GM19193 (cell line): ENCODE data around the gene GINS3.

Experiments used
- POLR2A ChIP-seq: IDR thresholded peaks from 4 replicates; pipeline ENCODE4 v1.6.1; 2011; ENCODE audit not compliant: insufficient read depth, insufficient read length; ENCODE audit errors: extremely low read depth

GINS3 gene

GRCh38 chr16:58415003-58415402, 22.7 kb downstream of the GINS3 start:
- no peak for TF ChIP-seq POLR2A

DNA sequence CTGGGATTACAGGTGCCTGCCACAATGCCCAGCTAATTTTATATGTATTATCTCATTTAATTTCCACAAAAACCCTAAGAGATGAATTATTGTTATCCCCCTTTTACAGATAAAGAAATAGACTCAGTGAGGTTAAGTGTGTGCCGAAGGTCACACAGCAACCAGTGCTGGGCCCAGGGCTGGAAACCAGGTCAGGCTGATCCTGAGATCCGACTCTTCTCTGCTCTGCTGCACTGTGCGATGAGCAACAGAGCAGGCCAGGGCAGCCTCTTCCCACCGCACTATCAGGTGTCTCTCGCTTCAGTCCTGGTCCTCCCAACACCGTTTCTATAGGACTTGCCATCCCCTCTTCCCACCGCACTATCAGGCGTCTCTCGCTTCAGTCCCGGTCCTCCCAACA, 24.8 kb downstream of the GINS3 start:
- no peak for TF ChIP-seq POLR2A

DNA sequence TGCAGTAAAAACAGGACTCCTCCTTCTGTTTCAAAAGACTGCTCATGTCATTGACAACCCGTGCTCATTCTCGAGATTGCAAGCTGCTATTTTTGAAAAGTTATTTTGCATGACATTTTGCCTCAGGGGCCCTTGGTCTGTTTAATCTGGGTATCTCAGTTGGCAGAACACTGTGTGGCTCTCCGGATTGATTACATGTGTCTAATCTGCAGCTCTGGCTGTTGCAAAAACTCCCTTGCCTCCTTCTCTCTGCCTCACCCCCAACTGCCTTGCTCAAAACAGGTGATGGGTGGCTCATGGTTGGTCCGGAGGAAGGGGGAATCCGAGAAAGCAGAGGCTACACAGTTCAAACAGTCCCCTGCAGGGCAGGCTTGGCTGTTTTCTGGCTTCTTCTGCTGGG, 25.3 kb downstream of the GINS3 start:
- no peak for TF ChIP-seq POLR2A

DNA sequence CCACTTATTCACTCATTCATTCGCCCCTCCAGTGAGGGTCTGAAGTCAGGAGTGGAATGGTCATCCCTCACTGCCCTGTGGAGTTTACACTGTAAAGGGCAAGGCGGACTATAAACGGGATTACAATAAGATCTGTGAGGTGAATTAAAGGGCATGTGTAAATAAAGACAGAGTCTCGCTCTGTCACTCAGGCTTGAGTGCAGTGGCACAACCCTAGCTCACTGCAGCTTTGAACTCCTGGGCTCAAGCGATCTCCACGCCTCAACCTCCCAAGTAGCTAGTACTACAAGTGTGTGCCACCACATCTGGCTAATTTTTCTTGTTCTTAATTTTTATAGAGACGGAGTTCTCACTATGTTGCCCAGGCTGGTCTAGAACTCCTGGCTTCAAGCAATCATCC, 25.8 kb downstream of the GINS3 start:
- no peak for TF ChIP-seq POLR2A

GRCh38 chr16:58418601-58419000, 26.3 kb downstream of the GINS3 start:
- TF ChIP-seq POLR2A, result no peak

- TF ChIP-seq POLR2A, result no peak
These were observed 27.1 kb downstream of the GINS3 start for GRCh38 chr16:58419241-58419990.

DNA sequence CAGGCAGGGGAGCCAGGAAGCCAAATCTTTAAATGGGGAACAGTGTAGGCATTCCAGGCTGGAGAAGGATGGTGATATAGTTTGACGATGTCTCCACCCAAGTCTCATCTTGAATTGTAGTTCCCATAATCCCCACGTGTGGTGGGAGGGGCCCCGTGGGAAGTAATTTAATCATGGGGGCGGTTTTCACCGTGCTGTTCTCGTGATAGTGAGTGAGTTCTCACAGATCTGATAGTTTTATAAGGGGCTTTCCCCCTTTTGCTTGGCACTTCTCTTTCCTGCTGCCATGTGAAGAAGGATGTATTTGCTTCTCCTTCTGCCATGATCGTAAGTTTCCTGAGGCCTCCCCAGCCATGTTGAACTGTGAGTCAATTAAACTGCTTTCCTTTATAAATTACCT, 28.8 kb downstream of the GINS3 start:
- TF ChIP-seq POLR2A, result no peak

DNA sequence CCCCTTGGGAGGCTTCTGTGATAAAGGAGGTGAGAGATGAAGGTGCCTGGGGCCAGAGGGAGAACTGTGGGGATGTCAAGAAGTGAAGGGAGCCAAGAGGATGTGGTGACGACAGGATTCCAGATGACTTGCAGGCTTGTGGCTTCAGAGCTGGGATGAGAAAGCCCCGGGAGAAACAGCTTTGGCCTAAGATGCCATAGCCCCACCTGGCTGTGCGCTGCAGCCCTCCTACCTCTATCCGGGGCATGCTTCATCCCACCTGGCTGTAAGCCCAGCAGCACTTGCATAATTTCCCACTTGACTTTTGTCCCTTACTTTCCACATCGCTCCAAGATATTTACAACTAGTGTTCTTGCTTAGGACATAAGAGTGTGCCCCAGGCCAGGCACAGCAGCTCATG, 29.3 kb downstream of the GINS3 start:
- no peak for TF ChIP-seq POLR2A

DNA sequence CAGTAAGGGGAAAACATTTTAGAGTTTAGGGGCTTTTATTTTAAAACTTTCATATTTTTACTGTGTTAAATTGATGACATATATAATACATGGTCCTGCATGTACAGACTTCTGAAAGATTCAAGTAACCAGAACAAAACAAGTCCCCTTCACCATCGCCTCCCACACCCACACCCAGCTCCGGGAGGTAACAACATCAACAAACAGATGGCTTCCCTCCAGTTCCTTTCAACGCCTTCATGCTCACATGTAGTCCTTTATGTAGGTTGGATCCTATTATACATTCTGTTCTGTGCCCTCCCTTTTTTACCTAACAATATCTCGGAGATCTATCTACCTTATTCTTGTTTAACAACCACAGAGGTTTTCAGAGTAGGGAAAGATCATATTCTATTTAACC, 30.5 kb downstream of the GINS3 start:
- TF ChIP-seq POLR2A, result no peak

DNA sequence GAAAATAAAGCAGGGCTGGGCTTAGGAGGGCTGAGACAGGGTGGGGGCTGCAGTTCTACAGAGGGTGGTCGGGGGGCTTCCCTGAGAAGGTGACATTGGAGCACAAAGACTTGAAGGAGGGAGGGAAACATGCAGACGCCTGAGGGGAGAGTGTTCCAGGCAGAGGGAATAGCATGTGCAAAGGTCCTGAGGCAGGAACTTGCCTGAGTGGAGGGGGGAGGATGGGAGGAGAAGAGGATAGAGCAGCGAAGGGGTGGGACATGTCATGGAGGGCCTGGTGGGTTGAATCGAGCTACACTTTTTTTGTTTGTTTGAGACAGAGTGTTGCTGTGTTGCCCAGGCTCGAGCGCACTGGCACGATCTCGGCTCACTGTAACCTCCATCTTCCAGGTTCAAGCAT, 33.0 kb downstream of the GINS3 start:
- no peak for TF ChIP-seq POLR2A

- no peak for TF ChIP-seq POLR2A
These were observed 33.7 kb downstream of the GINS3 start for GRCh38 chr16:58425756-58426494.

- no peak for TF ChIP-seq POLR2A
These were observed 34.7 kb downstream of the GINS3 start for GRCh38 chr16:58426966-58427365.

DNA sequence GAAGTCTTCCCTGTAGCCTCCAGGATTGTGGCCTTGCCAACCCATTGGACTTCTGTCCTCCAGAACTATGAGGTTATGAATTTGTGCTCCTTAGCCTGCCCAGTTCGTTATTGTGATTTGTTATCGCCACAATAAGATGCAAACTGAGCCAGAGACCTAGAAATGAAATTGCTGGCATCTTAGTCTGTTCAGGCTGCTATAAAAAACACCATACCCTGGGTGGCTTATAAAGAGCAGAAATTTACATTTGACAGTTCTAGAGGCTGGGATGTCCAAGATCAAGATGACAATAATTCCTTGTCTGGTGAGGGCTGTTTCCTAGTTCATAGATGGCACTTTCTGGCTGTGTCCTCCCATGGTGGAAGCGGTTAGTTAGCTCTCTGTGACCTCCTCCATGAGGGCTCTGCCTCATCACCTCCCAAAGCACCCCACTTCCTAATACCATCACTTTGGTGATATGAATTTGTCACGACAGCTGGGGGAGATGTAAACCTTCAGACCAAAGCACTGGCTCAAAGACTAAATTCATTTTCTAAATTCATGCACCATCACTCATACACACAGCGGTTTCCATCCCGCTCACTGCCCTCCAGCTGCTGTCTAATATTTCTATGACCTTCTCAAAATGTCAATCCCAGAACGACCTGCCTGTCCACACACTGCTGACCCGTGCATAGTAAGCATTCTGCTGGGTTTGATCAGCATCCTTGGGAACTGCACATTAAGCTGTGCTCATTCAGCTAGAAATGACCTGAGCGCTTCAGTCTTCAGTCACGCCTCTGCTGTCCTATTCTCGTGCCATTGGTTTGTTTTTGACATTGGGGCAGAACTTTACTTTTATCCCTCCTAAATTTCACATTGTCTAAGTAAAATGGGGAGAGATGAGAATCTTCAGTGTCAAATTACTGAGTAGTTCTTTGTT, 36.6 kb downstream of the GINS3 start:
- no peak for TF ChIP-seq POLR2A

DNA sequence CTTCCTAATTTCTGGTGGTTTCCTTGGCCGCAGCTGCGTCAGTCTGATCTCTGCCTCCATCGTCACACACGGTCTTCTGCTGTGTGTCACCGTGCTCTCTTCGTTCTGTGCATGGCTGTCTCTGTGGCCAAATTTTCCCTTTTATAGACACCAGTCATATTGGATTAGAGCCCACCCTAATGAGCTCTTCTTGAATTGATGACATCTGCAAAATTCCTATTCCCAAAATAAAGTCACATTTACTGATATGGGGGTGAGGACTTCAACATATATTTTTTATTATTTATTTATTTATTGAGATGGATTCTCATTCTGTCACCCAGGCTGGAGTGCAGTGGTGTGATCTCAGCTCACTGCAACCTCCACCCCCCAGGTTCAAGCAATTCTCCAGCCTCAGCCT, 38.4 kb downstream of the GINS3 start:
- no peak for TF ChIP-seq POLR2A

- no peak for TF ChIP-seq POLR2A
These were observed 41.3 kb downstream of the GINS3 start for GRCh38 chr16:58433569-58433951.
